D721Med (cell line): ENCODE results near the gene NRG2.

Source experiments
- DNase-seq: peaks from one replicate; pipeline ENCODE4 v3.0.0; 2011; ENCODE audit warnings: low spot score; ENCODE audit not compliant: insufficient read length
- FAIRE-seq: peaks from 2 replicates; lab custom pipeline; 2011; peaks lifted over from hg19 to GRCh38; lab: Jason Lieb, UNC
- TF ChIP-seq, protein P1 (sequence below): IDR thresholded peaks from 2 replicates; pipeline ENCODE4 v1.5.1; 2012; ENCODE audit warnings: mild to moderate bottlenecking, control low read depth; ENCODE audit not compliant: insufficient read depth; ENCODE audit errors: missing control alignments

Gene NRG2

DNA sequence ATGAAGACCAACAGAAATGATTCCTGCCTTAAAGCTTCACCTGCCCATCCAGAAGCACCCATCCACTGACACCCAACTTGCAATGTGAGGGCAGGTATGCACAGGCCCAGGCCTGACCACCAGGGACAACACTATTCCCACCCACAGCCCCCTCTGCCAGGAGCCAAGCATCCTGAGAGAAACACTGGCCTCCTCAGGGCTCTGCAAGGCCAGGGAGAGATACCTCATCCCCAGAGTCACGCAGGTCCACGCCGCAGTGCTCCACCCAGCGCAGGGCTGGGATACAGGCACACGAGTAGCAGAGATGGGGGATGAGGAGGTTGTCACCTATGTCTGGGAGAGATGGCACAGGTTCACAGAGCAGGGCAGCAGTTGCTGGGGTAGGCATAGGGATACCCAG is 148.1 kb downstream of the NRG2 start:
- FAIRE-seq: no peak
- DNase-seq: no peak
- TF ChIP-seq, protein P1, sequence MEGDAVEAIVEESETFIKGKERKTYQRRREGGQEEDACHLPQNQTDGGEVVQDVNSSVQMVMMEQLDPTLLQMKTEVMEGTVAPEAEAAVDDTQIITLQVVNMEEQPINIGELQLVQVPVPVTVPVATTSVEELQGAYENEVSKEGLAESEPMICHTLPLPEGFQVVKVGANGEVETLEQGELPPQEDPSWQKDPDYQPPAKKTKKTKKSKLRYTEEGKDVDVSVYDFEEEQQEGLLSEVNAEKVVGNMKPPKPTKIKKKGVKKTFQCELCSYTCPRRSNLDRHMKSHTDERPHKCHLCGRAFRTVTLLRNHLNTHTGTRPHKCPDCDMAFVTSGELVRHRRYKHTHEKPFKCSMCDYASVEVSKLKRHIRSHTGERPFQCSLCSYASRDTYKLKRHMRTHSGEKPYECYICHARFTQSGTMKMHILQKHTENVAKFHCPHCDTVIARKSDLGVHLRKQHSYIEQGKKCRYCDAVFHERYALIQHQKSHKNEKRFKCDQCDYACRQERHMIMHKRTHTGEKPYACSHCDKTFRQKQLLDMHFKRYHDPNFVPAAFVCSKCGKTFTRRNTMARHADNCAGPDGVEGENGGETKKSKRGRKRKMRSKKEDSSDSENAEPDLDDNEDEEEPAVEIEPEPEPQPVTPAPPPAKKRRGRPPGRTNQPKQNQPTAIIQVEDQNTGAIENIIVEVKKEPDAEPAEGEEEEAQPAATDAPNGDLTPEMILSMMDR: no peak

DNA sequence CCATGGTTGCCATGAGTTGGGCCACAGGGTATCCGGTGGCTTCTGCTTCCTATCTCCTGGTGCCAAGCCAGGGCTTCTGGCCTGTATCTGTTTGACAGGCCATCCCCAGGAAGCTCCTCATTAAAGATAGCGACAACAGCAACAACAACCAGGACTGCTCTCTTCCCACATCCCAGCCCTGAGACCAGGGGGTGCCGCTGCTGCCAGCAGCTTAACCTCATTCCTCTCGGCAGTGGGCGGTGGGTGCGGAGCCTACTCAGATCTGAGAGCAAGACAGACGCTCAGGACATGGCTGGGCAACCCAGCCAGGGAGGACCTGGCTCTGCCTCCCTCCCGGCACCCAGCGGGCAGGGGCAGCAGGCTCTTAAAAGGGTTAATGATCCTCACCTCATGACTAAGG is 149.2 kb downstream of the NRG2 start:
- DNase-seq (no peak), FAIRE-seq (no peak)
- TF ChIP-seq, protein P1: no peak

DNA sequence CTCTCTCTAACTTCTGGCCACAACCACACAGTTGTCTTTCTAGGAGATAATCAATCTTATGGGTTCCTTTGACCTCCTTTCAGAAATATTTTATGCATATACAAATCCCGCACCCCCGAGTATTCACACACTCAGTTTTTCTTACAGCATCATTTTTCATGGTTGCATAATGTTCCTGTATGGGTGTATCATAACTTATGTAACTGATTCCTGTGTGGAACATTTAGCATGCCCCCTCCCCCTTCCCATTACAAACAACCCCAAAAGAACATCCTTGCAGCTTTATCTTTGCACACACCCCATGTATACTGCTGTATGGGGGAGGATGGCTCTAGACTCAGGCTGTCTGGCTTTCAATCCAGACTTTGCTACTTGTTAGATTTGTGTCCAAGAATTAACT is 153.7 kb downstream of the NRG2 start:
- FAIRE-seq: no peak
- TF ChIP-seq, protein P1: no peak
- no peak for DNase-seq

DNA sequence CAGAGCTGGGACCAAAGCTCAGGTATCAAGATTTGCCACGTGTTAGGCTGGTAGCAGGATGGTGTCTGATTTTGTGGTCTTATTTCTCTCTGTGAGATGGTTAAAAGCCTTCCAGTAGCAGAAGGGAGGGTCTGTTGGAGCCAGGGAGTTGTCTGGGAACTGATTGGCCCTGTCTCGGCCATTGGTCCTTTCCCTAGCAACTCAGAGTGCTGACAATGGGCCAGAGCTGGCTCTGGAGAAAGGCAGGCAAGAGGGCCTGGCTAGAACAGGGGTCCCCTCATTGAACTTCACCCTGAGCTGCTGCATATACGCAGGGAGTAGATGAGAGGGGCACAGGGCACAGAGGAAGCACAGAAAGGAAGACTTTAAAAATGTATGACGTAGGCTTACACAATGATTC is 154.7 kb downstream of the NRG2 start:
- no peak for FAIRE-seq
- TF ChIP-seq, protein P1: no peak
- no peak for DNase-seq

DNA sequence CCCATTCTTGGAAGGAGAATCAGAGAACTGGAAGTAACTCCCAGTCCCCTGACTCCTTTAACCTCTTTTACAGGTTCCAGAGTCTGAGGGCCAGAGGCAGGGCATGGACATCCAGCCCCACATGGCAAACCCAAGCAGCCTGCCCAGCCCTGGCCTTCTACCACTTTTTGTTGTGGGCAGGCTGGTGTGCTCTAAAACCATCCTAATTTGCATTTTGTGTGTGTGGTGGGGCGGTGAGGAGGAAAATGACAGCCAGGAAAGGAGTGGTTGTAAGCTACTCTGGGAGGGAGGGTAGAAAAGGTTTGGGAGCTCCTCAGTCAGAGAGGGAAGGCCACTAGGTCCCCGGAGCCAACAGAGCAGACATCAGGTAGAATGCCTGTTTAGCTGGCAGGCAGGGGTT is 156.9 kb downstream of the NRG2 start:
- TF ChIP-seq, protein P1: no peak
- no peak for DNase-seq
- no peak for FAIRE-seq

DNA sequence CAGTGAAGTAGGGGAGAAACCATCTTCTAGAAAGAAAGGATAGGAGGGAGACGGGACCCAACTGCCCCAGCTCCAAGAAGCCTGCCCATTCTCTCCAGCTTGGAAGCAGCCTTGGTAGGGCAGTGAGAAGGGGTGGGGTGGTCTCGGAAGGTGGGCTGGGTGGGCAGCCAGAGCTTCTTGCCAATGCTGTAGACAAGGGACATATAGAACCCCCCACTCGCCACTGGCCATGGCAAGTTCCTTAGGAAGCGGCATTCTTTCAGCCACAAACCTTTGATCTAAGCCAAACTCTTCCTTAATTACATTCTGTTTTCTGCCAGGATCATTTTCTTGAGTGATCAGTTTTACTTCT is 157.3 kb downstream of the NRG2 start:
- DNase-seq (no peak), FAIRE-seq (no peak)
- TF ChIP-seq, protein P1: no peak

DNA sequence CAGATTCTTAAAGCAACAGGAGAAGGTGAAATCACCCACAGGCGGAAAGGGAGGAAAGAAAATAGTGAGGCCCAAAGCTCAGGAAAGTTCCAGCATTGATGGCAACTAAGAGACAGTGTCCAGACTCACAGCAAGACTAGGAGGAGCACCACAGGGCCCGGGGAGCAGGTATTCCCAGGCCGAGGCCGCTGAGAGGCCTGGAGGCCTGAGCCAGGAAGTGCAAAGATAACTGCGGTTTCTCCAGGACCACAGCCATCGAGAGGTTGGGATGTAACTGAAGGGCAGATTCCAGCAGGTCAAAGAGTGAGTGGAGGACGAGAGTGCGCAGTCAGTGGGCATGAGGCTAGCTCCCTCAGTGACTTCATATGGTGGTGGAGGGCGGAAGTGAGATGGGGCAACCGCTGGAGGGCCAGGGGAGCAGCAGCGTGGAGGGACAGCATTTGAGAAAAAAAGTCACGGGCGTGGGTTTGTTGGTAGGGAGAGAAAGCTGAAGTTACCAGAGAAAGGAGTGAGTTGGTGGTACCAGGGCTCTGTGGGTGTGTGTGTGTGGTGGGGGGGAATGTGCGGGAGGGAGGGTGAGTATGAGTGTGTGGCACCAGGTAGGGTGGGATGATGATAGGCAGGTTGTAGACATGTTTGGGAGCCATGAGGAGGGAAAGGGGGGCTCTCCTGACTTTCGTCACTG is 157.8 kb downstream of the NRG2 start:
- TF ChIP-seq, protein P1: no peak
- FAIRE-seq: no peak
- no peak for DNase-seq
